Lower lobe of right lung (tissue), 2 donors: ENCODE data around the gene GAPDHS. TPM values are rescaled to one million over a fixed set of nuclear protein-coding genes. Genes with fewer than 3 reads are reported as not detected.

Experiments used
- ATAC-seq, 2 donors: fragments of 200-7000 bp; cut with Tn5 transposase; one replicate each; pipeline ENCODE4 v1.9.1; 2020 to 2022; ENCODE audit warnings: mild to moderate bottlenecking in 2 of 2, moderate library complexity in 2 of 2
- DNase-seq: peaks from one replicate; pipeline ENCODE4 v3.0.0-alpha.2; 2020
- H3K27ac ChIP-seq: fragments of 200-600 bp; one replicate; pipeline ENCODE4 v1.8.0; 2022
- H3K27me3 ChIP-seq: fragments of 200-600 bp; one replicate; pipeline ENCODE4 v1.8.0; 2022; ENCODE audit warnings: low read depth
- H3K36me3 ChIP-seq: fragments of 200-600 bp; one replicate; pipeline ENCODE4 v1.8.0; 2022; ENCODE audit warnings: mild to moderate bottlenecking
- H3K4me1 ChIP-seq: fragments of 200-600 bp; one replicate; pipeline ENCODE4 v1.8.0; 2022
- H3K4me3 ChIP-seq: fragments of 200-600 bp; one replicate; pipeline ENCODE4 v1.8.0; 2022; ENCODE audit warnings: mild to moderate bottlenecking
- H3K9me3 ChIP-seq: fragments of 200-600 bp; one replicate; pipeline ENCODE4 v1.8.0; 2022
- CTCF ChIP-seq: fragments of 200-600 bp; IDR thresholded peaks from one replicate; pipeline ENCODE4 v1.8.0; 2022; ENCODE audit warnings: antibody characterized with exemption, mild to moderate bottlenecking
- intact Hi-C: fragments of 100-400 bp; cut with DNase I; formaldehyde crosslinking; loops from one replicate; pipeline ENCODE4 v1.11.0; 2022
- total RNA-seq: library from RNA; stranded (reverse); fragmentation: NEBNext Ultra II Directional; extraction: Animal tissue kit (Norgen Biotek cat#: 25700); gene quantifications from one replicate; pipeline ENCODE4 v1.2.1, GENCODE V29; 2021
- donor health status: DM: no; HTN: yes; CAD: no; lungs with severe emphysema.

Gene GAPDHS
- total RNA-seq, 1 donor from 2014 or later: not detected

DNA sequence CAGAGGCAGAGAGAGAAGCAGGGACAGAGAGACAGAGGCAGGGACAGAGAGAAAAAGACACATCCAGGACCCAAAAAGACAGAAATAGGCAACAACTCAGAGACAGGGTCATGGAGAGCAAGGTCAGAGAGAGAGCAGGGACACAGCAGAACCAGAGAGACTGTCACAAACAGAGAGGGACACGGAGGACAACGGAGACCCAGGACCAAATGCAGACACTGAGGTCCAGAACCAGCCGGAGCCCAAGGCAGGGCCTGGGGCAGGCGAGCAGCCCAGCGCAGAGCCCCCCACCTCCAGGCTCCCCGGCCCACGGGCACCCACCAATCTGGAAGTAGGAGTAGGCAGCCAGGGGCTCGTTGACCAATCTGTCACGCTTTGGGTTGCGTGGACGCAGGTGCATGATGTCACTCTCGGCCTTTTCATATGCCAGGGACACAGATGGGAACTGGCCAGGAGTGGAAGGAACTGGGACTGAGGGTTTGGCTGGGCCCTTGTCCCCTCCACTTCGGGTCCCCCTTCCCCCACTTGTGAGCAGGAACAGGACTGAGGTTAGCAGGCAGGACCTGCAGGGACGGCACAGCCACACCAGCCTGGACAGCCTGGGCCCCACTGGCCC, 20.2 kb downstream of the GAPDHS start:
- intact Hi-C loops: no loop called here
- Histone ChIP-seq H3K4me1 (peaks cover 7% of the 10 kb centered on the region), H3K27me3 (peaks cover 13% of the 10 kb centered on the region), H3K27ac (no peak overlapping the region), H3K36me3 (no peaks in the 10 kb centered on the region), H3K4me3 (no peak overlapping the region), H3K9me3 (no peaks in the 10 kb centered on the region)
- no peak for DNase-seq
- no peak for ATAC-seq
- TF ChIP-seq CTCF: no peak

DNA sequence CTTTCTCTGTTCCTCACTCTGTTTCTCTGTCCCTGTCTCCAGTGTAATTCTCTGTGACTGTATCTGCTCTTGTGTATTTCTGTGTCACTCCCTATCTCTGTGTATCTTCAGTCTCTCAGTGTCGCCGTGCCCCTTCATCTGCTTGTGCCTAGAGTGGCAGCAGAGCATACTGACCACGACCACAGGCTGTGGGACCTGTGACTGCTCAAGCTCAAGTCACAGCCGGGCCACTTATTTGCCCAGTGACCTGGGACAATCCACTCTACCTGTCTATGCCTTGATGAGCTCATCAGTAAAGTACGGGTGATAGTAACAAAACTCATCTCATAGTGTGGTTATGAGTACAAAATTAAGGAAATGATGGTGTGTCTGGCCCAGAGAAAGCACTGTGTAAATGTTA, 20.8 kb downstream of the GAPDHS start:
- ATAC-seq (no peak), DNase-seq (no peak)
- H3K27me3 ChIP-seq: peaks cover 19% of the 10 kb centered on the region
- no peaks in the 10 kb centered on the region for H3K9me3 ChIP-seq
- intact Hi-C loops: no loop called here
- no peak overlapping the region for H3K4me3 ChIP-seq
- H3K36me3 ChIP-seq: no peaks in the 10 kb centered on the region
- no peak overlapping the region for H3K27ac ChIP-seq
- peaks cover 7% of the 10 kb centered on the region for H3K4me1 ChIP-seq
- TF ChIP-seq CTCF: no peak

DNA sequence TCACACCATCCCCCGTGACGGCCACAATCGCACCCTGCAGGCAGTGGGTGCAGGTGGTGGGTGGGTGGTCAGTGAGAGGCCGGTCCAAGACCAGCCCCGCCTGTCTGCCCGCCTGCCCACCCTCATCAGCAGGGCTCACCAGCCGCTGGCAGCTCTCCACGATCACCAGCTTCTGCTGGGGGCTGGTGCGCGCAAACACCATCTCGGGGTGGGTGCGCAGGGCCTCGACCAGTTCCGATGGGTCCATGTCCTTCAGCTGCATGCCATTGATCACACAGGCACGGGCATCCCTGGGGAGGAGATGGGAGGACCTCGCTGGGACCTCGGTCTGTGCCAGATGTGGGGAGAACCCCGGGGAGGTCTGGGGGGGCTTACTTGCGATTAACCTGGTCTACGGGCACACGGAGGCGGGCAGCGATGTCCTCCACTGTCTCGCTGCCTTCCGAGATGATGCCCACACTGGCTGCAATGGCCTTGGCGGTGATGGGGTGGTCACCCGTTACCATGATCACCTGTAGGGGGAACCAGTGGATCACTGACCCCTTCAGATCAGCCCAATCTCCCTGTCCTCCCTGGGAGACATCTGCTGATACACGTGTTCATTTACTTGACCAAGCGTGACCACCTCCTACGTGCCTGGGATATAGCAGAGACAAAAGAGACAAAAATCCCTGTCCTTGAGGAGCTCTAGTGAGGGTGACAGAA, 22.2 kb downstream of the GAPDHS start:
- Histone ChIP-seq H3K4me1 (peaks cover 7% of the 10 kb centered on the region), H3K27me3 (peaks cover 31% of the 10 kb centered on the region)
- ATAC-seq: no peak

GRCh38 chr19:35556025-35556590, 22.9 kb downstream of the GAPDHS start:
- Histone ChIP-seq H3K27ac (no peak overlapping the region), H3K36me3 (no peaks in the 10 kb centered on the region), H3K4me1 (peaks cover 7% of the 10 kb centered on the region), H3K4me3 (no peak overlapping the region), H3K9me3 (no peaks in the 10 kb centered on the region), H3K27me3 (peaks cover 31% of the 10 kb centered on the region)
- intact Hi-C loops: no loop called here
- no peak for ATAC-seq
- DNase-seq: no peak
- no peak for TF ChIP-seq CTCF

More for the DNA sequence above, 22.2 kb downstream of the GAPDHS start:
- intact Hi-C loops: no loop called here
- TF ChIP-seq CTCF: no peak
- Histone ChIP-seq H3K27ac (no peak overlapping the region), H3K36me3 (no peaks in the 10 kb centered on the region), H3K4me3 (no peak overlapping the region), H3K9me3 (no peaks in the 10 kb centered on the region)
- no peak for DNase-seq

- Histone ChIP-seq H3K9me3 (no peaks in the 10 kb centered on the region), H3K4me1 (peaks cover 7% of the 10 kb centered on the region), H3K4me3 (no peak overlapping the region), H3K27ac (no peak overlapping the region), H3K36me3 (no peaks in the 10 kb centered on the region), H3K27me3 (peaks cover 32% of the 10 kb centered on the region)
- no peak for TF ChIP-seq CTCF
- DNase-seq: no peak
- intact Hi-C loops: no loop called here
- ATAC-seq: no peak
Measured at GRCh38 chr19:35556846-35557538, 23.7 kb downstream of the GAPDHS start.
